OCI-LY3 (cell line): ENCODE data around the gene ZNF384.
"Not testable (repeated sequence)": the region's sequence is repeated elsewhere in the genome, so short reads cannot be mapped to it uniquely, and the experiment has no call there.

Source experiments
- EZH2phosphoT487 ChIP-seq: fragments of 200-600 bp; shearing (Covaris generic); IDR thresholded peaks from 2 replicates; pipeline ENCODE4 v1.6.1; 2018; ENCODE audit warnings: antibody characterized with exemption, mixed run types, low read depth
- TF ChIP-seq, protein P1 (sequence below): fragments of 200-600, 300-600 bp; sonication (generic); IDR thresholded peaks from 2 replicates; pipeline ENCODE4 v1.5.1; 2014; ENCODE audit warnings: antibody characterized with exemption, low read length, low read depth

DNA sequence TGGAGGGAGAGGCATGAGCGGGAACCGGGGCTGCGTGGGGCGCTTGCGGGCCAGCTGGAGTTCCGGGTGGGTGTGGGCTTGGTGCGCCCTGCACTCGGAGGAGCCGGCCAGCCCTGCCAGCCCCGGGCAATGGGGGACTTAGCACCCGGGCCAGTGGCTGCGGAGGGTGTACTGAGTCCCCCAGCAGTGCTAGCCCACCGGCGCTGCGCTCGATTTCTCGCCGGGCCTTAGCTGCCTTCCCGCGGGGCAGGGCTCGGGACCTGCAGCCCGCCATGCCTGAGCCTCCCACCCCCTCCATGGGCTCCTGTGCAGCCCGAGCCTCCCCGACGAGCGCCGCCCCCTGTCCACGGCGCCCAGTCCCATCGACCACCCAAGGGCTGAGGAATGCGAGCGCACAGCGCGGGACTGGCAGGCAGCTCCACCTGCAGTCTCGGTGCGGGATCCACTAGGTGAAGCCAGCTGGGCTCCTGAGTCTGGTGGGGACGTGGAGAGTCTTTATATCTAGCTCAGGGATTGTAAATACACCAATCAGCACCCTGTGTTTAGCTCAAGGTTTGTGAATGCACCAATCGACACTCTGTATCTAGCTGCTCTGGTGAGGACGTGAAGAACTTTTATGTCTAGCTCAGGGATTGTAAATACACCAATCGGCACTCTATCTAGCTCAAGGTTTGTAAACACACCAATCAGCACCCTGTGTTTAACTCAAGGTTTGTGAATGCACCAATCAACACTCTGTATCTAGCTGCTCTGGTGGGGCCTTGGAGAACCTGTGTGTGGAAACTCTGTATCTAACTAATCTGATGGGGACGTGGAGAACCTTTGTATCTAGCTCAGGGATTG lies 27.1 kb upstream of the ZNF384 start:
- TF ChIP-seq, protein P1, sequence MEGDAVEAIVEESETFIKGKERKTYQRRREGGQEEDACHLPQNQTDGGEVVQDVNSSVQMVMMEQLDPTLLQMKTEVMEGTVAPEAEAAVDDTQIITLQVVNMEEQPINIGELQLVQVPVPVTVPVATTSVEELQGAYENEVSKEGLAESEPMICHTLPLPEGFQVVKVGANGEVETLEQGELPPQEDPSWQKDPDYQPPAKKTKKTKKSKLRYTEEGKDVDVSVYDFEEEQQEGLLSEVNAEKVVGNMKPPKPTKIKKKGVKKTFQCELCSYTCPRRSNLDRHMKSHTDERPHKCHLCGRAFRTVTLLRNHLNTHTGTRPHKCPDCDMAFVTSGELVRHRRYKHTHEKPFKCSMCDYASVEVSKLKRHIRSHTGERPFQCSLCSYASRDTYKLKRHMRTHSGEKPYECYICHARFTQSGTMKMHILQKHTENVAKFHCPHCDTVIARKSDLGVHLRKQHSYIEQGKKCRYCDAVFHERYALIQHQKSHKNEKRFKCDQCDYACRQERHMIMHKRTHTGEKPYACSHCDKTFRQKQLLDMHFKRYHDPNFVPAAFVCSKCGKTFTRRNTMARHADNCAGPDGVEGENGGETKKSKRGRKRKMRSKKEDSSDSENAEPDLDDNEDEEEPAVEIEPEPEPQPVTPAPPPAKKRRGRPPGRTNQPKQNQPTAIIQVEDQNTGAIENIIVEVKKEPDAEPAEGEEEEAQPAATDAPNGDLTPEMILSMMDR, result not testable (repeated sequence)
- not testable (repeated sequence) for TF ChIP-seq EZH2phosphoT487
